ENCODE data around the gene VTI1A.

DNA sequence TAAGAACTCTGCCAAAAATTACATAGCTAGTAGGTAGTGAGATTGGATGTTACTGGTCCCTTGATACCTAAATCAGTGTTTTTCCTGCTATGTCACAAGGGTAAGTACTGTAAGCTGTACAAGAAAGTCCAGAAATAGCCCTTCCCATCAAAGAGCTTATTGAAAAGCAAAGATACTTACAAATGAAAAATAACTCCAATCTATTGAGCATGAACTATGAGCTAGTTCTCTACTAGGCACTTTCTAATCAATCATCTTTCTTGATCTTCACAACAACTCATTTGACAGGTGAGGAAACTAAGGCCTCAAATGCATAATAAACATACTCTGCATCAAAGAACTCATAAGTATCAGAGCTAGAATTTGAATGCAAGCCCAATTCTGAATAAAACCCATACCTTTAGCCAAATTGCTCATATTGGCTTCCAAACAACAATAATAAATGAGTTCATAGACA, 253.2 kb downstream of the VTI1A start:
- no peak for TF ChIP-seq POLR2A (IDR thresholded peaks at IDR 0.05; ENCODE audit: low read length)
- no peak for TF ChIP-seq GATA1 (IDR thresholded peaks at IDR 0.05; ENCODE audit: low read depth, low read length)

Data from erythroblast (primary cell).